HT1080 (cell line): ENCODE results near the gene SLC19A2. TPM values are rescaled to one million over a fixed set of nuclear protein-coding genes. Genes with fewer than 3 reads are reported as not detected.

Experiments used
- small RNA-seq: library from RNA; depleted of rRNA; stranded (forward); fragments of <200 nt; gene quantifications from one replicate; pipeline ENCODE3, GENCODE V24; 2014
- total RNA-seq: library from RNA; depleted of rRNA; stranded (reverse); fragments of >200 nt; shearing (Covaris generic); gene quantifications from 2 replicates; pipeline ENCODE4 v1.2.3, GENCODE V29; 2014; rRNA removed

Gene SLC19A2
- total RNA-seq, 1 experiment from 2014 or later: 7.2 TPM

Small RNAs within 50 kb of the gene (small RNA-seq; reads per million reads assigned to genes)
- gene AL021068.2: not detected

Other genes with a start within 250 kb of the SLC19A2 start
- 21.0 and 30.0 TPM in 2 replicates for gene NME7, start 118.1 kb downstream of the SLC19A2 start, total RNA-seq
- 26.4 and 31.3 TPM in 2 replicates for gene BLZF1, start 117.7 kb downstream of the SLC19A2 start, total RNA-seq
- 1.1 and 1.5 TPM in 2 replicates for gene CCDC181, start 58.5 kb downstream of the SLC19A2 start, total RNA-seq
- not detected in 2 replicates for gene F5, start 100.5 kb upstream of the SLC19A2 start, total RNA-seq
- gene SELP, start 144.2 kb upstream of the SLC19A2 start, total RNA-seq: not detected in 2 replicates
- 0.27 TPM in 1 of 2 replicates, not detected in the other for gene SELL, start 225.7 kb upstream of the SLC19A2 start, total RNA-seq
- gene SELE, start 248.1 kb upstream of the SLC19A2 start, total RNA-seq: not detected in 2 replicates